NCI-H69 (cell line): Measurements from ENCODE around the gene CHRM5.

ENCODE experiments used
- DNase-seq: peaks from one replicate; lab custom pipeline; 2025; lab: John Stamatoyannopoulos, UW

The CHRM5 gene

DNA sequence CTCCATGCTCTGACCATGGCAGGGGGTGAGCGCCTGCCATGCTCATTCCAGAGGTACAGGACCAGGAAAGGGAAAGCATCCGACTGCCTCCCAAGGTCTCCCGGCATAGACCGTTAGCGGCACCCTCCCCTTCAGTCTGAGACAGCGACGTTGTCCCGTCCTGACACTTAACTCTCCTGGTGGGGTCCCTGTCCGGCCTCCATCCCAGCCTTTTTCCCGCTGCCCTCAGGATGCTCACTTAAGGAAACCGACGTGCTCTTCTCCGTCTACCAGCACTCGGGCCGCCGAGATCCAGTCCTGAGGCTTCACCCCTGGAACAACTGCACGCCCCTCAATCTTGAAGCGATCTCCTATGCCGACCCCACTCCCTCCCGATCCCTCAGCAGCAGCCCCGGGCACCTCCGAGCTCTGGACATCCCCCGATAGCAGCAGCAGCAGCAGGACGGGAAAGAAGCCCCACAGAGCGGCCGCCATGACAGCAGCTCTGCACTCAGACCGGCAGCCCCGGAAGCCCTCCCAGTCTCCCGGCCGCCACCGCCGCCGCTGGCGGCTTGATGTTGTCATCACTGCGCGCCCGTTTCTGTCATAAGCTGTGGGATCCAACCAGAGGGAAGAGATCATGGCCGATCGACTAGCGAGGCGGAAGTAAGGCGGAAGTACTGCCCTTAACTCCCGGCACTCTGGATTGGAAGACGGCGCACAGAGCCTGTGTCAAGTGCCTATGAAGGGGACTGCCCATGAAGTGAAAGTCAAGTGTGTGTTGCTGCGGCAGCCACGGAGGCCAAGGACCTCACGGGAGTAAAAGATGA lies 133.3 kb downstream of the CHRM5 start, which contains the start of the genes EMC7 and PGBD4:
TSS of gene EMC7 (minus strand) at position 497 of the 809 bp plus-strand sequence. CDS start at position 474, 23 bp downstream.
TSS of gene PGBD4 (plus strand) at position 718 of the 809 bp plus-strand sequence. CDS start 449 bp downstream, outside the sequence.
- DNase-seq = peak; percentile 100

DNA sequence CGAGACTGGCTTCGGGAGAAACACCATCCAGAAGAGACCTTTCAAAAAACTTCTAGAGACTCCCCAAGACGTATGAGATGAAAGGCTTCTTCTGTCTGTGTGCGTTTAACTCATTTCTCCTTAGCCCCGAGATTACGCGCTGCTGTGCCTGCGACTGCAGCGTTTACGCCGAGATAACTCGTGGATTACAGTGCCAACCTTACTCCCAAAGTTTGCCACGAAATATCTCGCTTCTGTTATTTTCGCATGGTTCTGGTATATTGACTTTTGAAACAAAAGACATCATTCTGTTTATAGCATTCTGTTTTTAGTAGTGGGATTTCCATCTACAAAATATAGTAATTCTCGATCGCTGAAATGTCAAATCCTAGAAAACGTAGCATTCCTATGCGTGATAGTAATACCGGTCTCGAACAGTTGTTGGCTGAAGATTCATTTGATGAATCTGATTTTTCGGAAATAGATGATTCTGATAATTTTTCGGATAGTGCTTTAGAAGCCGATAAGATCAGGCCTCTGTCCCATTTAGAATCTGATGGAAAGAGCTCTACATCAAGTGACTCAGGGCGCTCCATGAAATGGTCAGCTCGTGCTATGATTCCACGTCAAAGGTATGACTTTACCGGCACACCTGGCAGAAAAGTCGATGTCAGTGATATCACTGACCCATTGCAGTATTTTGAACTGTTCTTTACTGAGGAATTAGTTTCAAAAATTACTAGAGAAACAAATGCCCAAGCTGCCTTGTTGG lies 134.1 kb downstream of the CHRM5 start:
- DNase-seq = no peak

DNA sequence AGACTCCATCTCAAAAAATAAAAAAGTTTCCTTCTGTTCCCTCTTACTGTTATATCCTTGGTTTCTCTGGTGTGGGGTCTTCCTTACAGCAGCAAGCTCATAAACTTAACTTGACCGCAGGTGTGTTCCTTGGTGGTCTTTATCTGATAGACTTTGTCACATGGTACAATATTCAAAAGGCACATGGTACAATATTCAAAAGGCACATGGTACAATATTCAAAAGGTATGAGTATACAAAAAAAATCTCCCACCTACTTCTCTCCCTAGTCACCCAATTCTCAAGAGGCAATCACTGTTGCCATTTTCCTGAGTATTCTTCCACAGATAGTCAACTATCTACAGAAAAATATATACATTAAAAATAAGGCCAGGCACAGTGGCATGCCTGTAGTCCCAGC lies 138.1 kb downstream of the CHRM5 start:
- DNase-seq = no peak

DNA sequence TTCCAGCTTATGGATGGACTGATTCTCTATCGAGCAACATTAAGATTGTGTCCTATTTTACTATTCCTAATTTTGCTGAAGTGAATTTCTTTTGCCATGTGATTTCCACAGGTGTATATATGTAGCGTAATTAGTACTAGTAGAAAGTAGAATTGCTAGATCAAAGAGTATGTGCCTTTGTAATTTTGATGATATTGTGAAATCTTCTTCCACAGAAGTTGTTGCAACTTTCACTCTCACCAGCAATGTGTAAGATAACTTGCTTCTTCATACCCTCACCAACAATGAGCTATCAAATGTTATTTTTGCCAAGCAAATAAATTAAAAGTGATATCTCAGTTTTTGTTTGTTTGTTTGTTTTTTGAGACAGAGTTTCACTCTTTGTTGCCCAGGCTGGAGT lies 139.0 kb downstream of the CHRM5 start:
- no peak for DNase-seq

DNA sequence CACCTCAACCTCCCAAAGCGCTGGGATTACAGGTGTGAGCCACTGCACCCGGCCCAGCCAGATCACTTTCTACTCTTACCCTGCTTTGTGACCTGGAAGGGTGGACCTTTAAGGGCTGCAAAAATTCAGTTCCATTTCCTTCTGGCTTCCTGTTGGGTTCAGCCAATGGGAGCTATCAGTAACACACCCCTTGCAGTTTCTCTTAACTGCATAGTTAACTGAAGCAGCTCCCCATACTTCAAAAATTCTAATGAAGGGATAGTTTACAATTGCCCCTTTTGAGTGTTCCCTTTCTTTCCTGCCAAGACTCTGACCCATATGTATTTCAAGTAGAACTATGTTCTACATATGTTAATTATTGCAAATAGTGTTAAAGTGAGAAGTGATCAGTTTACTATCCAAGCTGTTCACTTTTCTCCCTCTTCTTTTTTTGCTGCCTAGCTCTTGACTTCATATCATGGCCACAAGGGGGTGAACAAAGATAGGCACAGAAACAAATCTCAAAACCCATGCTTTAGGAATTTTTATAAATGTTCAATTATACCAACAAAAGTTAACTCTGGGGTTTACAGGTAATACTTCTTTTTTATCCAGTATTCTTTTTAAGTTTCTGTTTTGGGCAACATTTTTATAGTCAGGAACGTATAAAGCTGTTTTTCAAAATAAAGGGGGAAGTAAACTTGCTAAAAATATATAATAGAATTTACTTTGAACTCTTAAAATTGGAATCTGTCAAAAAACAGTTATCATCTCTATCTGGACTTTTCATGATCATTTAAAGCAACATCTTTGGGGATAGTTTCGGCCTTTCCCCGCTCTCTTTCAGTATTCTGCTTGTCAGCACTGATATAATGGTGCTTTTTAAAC lies 141.7 kb downstream of the CHRM5 start:
- peak; percentile 44 for DNase-seq

DNA sequence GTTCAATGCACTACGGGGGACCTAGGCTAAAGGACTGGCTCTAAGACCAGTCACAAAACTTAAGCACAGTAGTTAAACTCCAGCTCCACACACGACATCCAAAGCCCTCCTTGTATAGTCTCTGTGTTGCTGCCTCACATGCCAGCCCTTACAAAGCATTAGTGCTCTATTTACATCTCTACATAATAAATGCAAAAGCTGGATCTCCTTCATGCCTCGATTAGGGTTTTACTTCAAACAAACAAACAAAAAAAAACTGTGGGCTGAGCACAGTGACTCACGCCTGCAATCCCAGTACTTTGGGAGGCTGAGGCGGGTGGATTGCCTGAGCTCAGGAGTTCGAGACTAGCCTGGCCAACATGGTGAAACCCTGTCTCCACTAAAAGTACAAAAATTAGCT lies 143.2 kb downstream of the CHRM5 start:
- DNase-seq = no peak

- no peak for DNase-seq
Measured at GRCh38 chr15:34114215-34114614, 145.9 kb downstream of the CHRM5 start.

DNA sequence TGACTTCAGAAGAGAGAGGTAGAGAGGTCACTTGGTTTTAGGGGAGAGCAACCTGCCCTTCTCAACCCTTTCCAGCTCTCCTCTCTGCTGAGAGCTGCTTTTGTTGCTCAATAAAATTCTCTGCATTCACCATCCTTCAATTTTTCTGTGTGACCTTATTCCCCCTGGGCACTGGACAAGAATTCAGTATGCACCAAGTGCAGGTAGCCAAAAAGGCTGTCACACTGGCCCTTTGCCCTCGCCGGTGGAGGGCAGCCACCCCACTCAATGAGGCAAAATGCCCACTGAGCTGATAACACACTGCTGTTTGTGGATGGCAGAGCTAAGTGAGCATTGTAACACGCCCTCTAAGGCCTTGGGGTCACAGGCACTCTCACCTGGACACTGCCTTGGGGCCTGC lies 146.4 kb downstream of the CHRM5 start:
- no peak for DNase-seq

DNA sequence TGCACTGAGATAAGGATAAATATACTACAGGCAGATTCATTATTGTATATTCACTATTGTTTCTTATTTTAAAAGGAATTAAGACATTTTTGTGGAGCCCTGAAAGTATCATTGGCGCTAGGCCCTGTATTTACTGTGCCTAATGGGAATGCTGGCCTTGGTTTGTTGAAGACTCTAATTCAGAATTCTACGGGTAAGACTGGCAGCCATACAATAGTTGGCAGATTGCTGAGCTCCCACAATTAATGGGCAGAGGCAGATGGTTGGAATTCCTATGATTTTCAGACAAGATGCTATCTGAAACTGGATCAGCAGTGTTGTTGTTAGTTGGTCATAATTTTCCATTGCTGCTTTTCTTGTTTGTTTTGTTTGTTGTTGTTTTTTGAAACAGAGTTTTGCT lies 148.3 kb downstream of the CHRM5 start:
- DNase-seq = no peak
